MCF 10A (cell line): ENCODE measurements around the gene ST7. TPM values are rescaled to one million over a fixed set of nuclear protein-coding genes. Genes with fewer than 3 reads are reported as not detected.

Experiments used
- BruUV-seq: library from RNA; stranded (reverse); fragments of 400-500 nt; replicated peaks from 2 replicates; lab custom pipeline; 2021; lab: Mats Ljungman, UMichigan
- CTCF ChIA-PET: fragments of 300-600 bp; sonication (Branson Sonifier 250); formaldehyde crosslinking; extraction: SDS; loops from one replicate; lab custom pipeline; 2021; ENCODE audit warnings: antibody characterized with exemption, inconsistent platforms; lab: Yijun Ruan, JAX
- POLR2A ChIA-PET: fragments of 300-600, 350-650 bp; sonication (Branson Sonifier 250); formaldehyde crosslinking; extraction: SDS; loops from one replicate; lab custom pipeline; 2020; ENCODE audit warnings: antibody characterized with exemption, inconsistent platforms; lab: Yijun Ruan, JAX
- DNase-seq: peaks from one replicate; pipeline ENCODE4 v3.0.0-alpha.2; 2018; ENCODE audit not compliant: unreplicated experiment
- H3K27ac Mint-ChIP-seq: one replicate; pipeline ENCODE4 v1.8.0; 2022; ENCODE audit warnings: mild to moderate bottlenecking, low read depth, mixed read lengths; ENCODE audit not compliant: unreplicated experiment
- H3K27me3 Mint-ChIP-seq: one replicate; pipeline ENCODE4 v1.8.0; 2022; ENCODE audit warnings: mixed read lengths; ENCODE audit not compliant: insufficient read depth, unreplicated experiment
- H3K36me3 Mint-ChIP-seq: one replicate; pipeline ENCODE4 v1.8.0; 2022; ENCODE audit warnings: mild to moderate bottlenecking, moderate library complexity, mixed read lengths; ENCODE audit not compliant: insufficient read depth, unreplicated experiment
- H3K4me1 Mint-ChIP-seq: one replicate; pipeline ENCODE4 v1.8.0; 2022; ENCODE audit warnings: mixed read lengths; ENCODE audit not compliant: insufficient read depth, unreplicated experiment
- H3K4me3 Mint-ChIP-seq: one replicate; pipeline ENCODE4 v1.8.0; 2022; ENCODE audit warnings: mild to moderate bottlenecking, moderate library complexity, mixed read lengths; ENCODE audit not compliant: unreplicated experiment
- H3K9me3 Mint-ChIP-seq: one replicate; pipeline ENCODE4 v1.8.0; 2022; ENCODE audit warnings: mixed read lengths; ENCODE audit not compliant: unreplicated experiment
- CTCF ChIP-seq: fragments of 200-600 bp; IDR thresholded peaks from one replicate; pipeline ENCODE4 v1.8.0; 2022; ENCODE audit warnings: antibody characterized with exemption, mild to moderate bottlenecking; ENCODE audit not compliant: unreplicated experiment
- intact Hi-C: fragments of 100-400 bp; cut with micrococcal nuclease; formaldehyde crosslinking; loops from 2 replicates; pipeline ENCODE4 v1.14.1; 2022
- total RNA-seq: library from RNA; stranded (reverse); gene quantifications from 2 replicates; pipeline ENCODE4 v1.2.3, GENCODE V29; 2022

The ST7 gene
- total RNA-seq, 1 experiment from 2014 or later = 18.5 TPM

- Mint-ChIP-seq H3K27ac (no peak overlapping the region), H3K27me3 (no peaks in the 10 kb centered on the region), H3K4me1 (no peaks in the 10 kb centered on the region), H3K9me3 (no peaks in the 10 kb centered on the region), H3K4me3 (no peak overlapping the region), H3K36me3 (no peaks in the 10 kb centered on the region)
- no peak for DNase-seq
- intact Hi-C loops = no loop called here
- ChIA-PET CTCF (interaction anchor here (0.7 to 1.2 kb wide), 2 partner anchors 33 to 78 kb away, joined by 3 read pairs; no protein-coding TSS in a partner anchor), POLR2A (no interaction called here)
- no peak for TF ChIP-seq CTCF
- BruUV-seq = no TSS peak
Measured at GRCh38 chr7:117066668-117067067, 113.4 kb downstream of the ST7 start.

GRCh38 chr7:117067340-117067739 lies 114.0 kb downstream of the ST7 start:
- BruUV-seq = no TSS peak
- Mint-ChIP-seq H3K27me3 (no peaks in the 10 kb centered on the region), H3K4me3 (no peak overlapping the region), H3K36me3 (no peaks in the 10 kb centered on the region), H3K9me3 (no peaks in the 10 kb centered on the region), H3K4me1 (peaks cover 5% of the 10 kb centered on the region), H3K27ac (no peak overlapping the region)
- DNase-seq = no peak
- TF ChIP-seq CTCF = no peak
- ChIA-PET POLR2A (no interaction called here), CTCF (interaction anchor here (1.2 kb wide), 1 partner anchor 78 kb away, joined by 3 read pairs; no protein-coding TSS in a partner anchor)
- intact Hi-C loops = no loop called here

GRCh38 chr7:117068511-117069145 lies 115.3 kb downstream of the ST7 start:
- DNase-seq = no peak
- Mint-ChIP-seq H3K36me3 (no peaks in the 10 kb centered on the region), H3K9me3 (no peaks in the 10 kb centered on the region), H3K4me3 (no peak overlapping the region), H3K4me1 (peaks cover 10% of the 10 kb centered on the region), H3K27ac (no peak overlapping the region), H3K27me3 (no peaks in the 10 kb centered on the region)
- no TSS peak for BruUV-seq
- intact Hi-C loops = no loop called here
- CTCF ChIA-PET = interaction anchor here (1.2 kb wide), 1 partner anchor 59 kb away, joined by 3 read pairs; no protein-coding TSS in a partner anchor
- no peak for TF ChIP-seq CTCF
- POLR2A ChIA-PET = no interaction called here

- no peaks in the 10 kb centered on the region for H3K36me3 Mint-ChIP-seq
- intact Hi-C loops = no loop called here
- POLR2A ChIA-PET = interaction anchor here (1.2 kb wide), 1 partner anchor 45 kb away, joined by 3 read pairs; no protein-coding TSS in a partner anchor
- H3K4me3 Mint-ChIP-seq = no peak overlapping the region
- DNase-seq = no peak
- no peaks in the 10 kb centered on the region for H3K27me3 Mint-ChIP-seq
- BruUV-seq = no TSS peak
- TF ChIP-seq CTCF = no peak
- H3K4me1 Mint-ChIP-seq = peaks cover 10% of the 10 kb centered on the region
- H3K27ac Mint-ChIP-seq = no peak overlapping the region
- H3K9me3 Mint-ChIP-seq = no peaks in the 10 kb centered on the region
- CTCF ChIA-PET = interaction anchor here (1.2 kb wide), 1 partner anchor 58 kb away, joined by 3 read pairs; no protein-coding TSS in a partner anchor
Measured at GRCh38 chr7:117069379-117069778, 116.1 kb downstream of the ST7 start.
